ENCODE results near the gene LAPTM4A.

The LAPTM4A gene

GRCh38 chr2:20001361-20001863 lies 50.0 kb downstream of the LAPTM4A start:
- in situ Hi-C loops (cut with HindIII; ENCODE audit: low pct_unique_long_range_greater_than_20kb, low sequenced_read_pairs), result no loop called here
- no peak for TF ChIP-seq JUND (IDR thresholded peaks at IDR 0.05; ENCODE audit: low read depth)
- DNase-seq (ENCODE audit: low read depth in 1 of 2, low spot score in 1 of 2), result no peak

DNA sequence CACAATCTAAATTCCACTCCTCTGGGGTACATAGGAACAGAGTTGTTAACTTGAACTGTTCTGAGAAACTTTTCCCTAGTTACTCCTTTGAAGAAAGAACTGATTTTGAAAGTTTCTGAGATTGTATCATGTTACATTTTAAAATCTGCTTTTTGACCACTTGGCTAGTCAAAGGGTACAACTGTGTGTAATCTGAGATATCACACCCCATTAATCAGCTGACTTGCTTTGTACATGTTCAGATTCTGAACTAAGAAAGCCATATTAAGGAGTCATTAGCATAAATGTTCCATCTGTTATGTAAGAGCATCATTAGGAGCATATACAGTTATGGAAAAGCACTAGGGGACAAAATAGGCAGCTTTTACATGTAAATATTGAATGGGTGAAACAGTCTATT lies 57.7 kb downstream of the LAPTM4A start:
- no peak for TF ChIP-seq JUND (IDR thresholded peaks at IDR 0.05; ENCODE audit: low read depth)
- DNase-seq (ENCODE audit: low read depth in 1 of 2, low spot score in 1 of 2), result no peak
- in situ Hi-C loops (cut with HindIII; ENCODE audit: low pct_unique_long_range_greater_than_20kb, low sequenced_read_pairs), result no loop called here

DNA sequence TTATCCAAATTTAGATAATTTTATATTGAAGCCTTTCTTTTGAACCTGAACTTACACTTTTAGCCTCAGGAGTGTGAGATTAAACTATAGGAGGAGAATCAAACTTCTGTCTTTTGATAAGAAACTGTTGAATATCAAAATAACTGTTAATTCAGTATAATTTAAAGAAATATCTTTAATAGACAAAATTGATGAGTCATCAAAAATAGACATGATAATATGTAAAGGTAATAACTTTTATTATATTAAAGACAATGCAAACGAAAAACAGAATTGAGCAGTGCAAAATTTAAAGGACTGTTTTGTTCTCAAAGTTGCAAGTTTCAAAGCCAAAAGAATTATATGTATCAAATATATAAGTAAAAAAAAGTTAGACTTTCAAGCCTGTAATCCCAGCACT lies 59.5 kb downstream of the LAPTM4A start:
- no peak for DNase-seq (ENCODE audit: low read depth in 1 of 2, low spot score in 1 of 2)
- in situ Hi-C loops (cut with HindIII; ENCODE audit: low pct_unique_long_range_greater_than_20kb, low sequenced_read_pairs), result no loop called here
- no peak for TF ChIP-seq JUND (IDR thresholded peaks at IDR 0.05; ENCODE audit: low read depth)

- in situ Hi-C loops (cut with HindIII; ENCODE audit: low pct_unique_long_range_greater_than_20kb, low sequenced_read_pairs), result no loop called here
- DNase-seq (ENCODE audit: low read depth in 1 of 2, low spot score in 1 of 2), result no peak
- no peak for TF ChIP-seq JUND (IDR thresholded peaks at IDR 0.05; ENCODE audit: low read depth)
These were observed 61.1 kb downstream of the LAPTM4A start for GRCh38 chr2:19990416-19990728.

- no peak for TF ChIP-seq JUND (IDR thresholded peaks at IDR 0.05; ENCODE audit: low read depth)
- DNase-seq (ENCODE audit: low read depth in 1 of 2, low spot score in 1 of 2), result peak; percentile 85 to 91
- in situ Hi-C loops (cut with HindIII; ENCODE audit: low pct_unique_long_range_greater_than_20kb, low sequenced_read_pairs), result no loop called here
These were observed 61.6 kb downstream of the LAPTM4A start, which contains the start of gene WDR35 for GRCh38 chr2:19989667-19990415. Gene WDR35, minus strand, starts transcription at chr2:19990105. Its CDS starts 90 bp downstream, at chr2:19990015.

- no peak for DNase-seq (ENCODE audit: low read depth in 1 of 2, low spot score in 1 of 2)
- in situ Hi-C loops (cut with HindIII; ENCODE audit: low pct_unique_long_range_greater_than_20kb, low sequenced_read_pairs), result no loop called here
- TF ChIP-seq JUND (IDR thresholded peaks at IDR 0.05; ENCODE audit: low read depth), result no peak
These were observed 62.1 kb downstream of the LAPTM4A start for GRCh38 chr2:19989342-19989666.

- in situ Hi-C loops (cut with HindIII; ENCODE audit: low pct_unique_long_range_greater_than_20kb, low sequenced_read_pairs), result no loop called here
- no peak for TF ChIP-seq JUND (IDR thresholded peaks at IDR 0.05; ENCODE audit: low read depth)
- no peak for DNase-seq (ENCODE audit: low read depth in 1 of 2, low spot score in 1 of 2)
These were observed 62.8 kb downstream of the LAPTM4A start for GRCh38 chr2:19988600-19988999.

- DNase-seq (ENCODE audit: low read depth in 1 of 2, low spot score in 1 of 2), result no peak
- in situ Hi-C loops (cut with HindIII; ENCODE audit: low pct_unique_long_range_greater_than_20kb, low sequenced_read_pairs), result no loop called here
- TF ChIP-seq JUND (IDR thresholded peaks at IDR 0.05; ENCODE audit: low read depth), result no peak
These were observed 63.5 kb downstream of the LAPTM4A start for GRCh38 chr2:19987936-19988335.
